ENCODE data around the gene SAMD7.

- TF ChIP-seq ELF4 (IDR thresholded peaks at IDR 0.05) (no peak), BHLHE40 (IDR thresholded peaks at IDR 0.05; ENCODE audit: borderline replicate concordance) (no peak), SUZ12 (IDR thresholded peaks at IDR 0.05) (no peak), FOXA1 (IDR thresholded peaks at IDR 0.05) (no peak)
Measured at GRCh38 chr3:169939320-169939719, 27.9 kb downstream of the SAMD7 start.

Measured in HEK293T (cell line).